Measurements from ENCODE around the gene SLC25A23.

Gene SLC25A23

GRCh38 chr19:6491802-6492592 lies 32.4 kb upstream of the SLC25A23 start:
- H3K4me1 ChIP-seq (ENCODE audit: control insufficient read depth, insufficient read depth, low read length): no peaks in the 10 kb centered on the region
- H3K9ac ChIP-seq (ENCODE audit: low read length): no peak overlapping the region
- no peaks in the 10 kb centered on the region for H3K27me3 ChIP-seq (ENCODE audit: control insufficient read depth, insufficient read depth, low read length)
- no peaks in the 10 kb centered on the region for H3K9me3 ChIP-seq (ENCODE audit: control insufficient read depth, low read length)
- no peak overlapping the region for H3K4me3 ChIP-seq (ENCODE audit: low read length)
- H3K36me3 ChIP-seq (ENCODE audit: control insufficient read depth, insufficient read depth, low read length): no peaks in the 10 kb centered on the region

GRCh38 chr19:6490134-6490533 lies 30.5 kb upstream of the SLC25A23 start:
- H3K9ac ChIP-seq (ENCODE audit: low read length): no peak overlapping the region
- no peaks in the 10 kb centered on the region for H3K36me3 ChIP-seq (ENCODE audit: control insufficient read depth, insufficient read depth, low read length)
- no peaks in the 10 kb centered on the region for H3K27me3 ChIP-seq (ENCODE audit: control insufficient read depth, insufficient read depth, low read length)
- no peaks in the 10 kb centered on the region for H3K4me1 ChIP-seq (ENCODE audit: control insufficient read depth, insufficient read depth, low read length)
- H3K4me3 ChIP-seq (ENCODE audit: low read length): no peak overlapping the region
- no peaks in the 10 kb centered on the region for H3K9me3 ChIP-seq (ENCODE audit: control insufficient read depth, low read length)

GRCh38 chr19:6489278-6490061 lies 29.9 kb upstream of the SLC25A23 start:
- H3K4me3 ChIP-seq (ENCODE audit: low read length): no peak overlapping the region
- no peaks in the 10 kb centered on the region for H3K36me3 ChIP-seq (ENCODE audit: control insufficient read depth, insufficient read depth, low read length)
- no peaks in the 10 kb centered on the region for H3K27me3 ChIP-seq (ENCODE audit: control insufficient read depth, insufficient read depth, low read length)
- H3K4me1 ChIP-seq (ENCODE audit: control insufficient read depth, insufficient read depth, low read length): no peaks in the 10 kb centered on the region
- no peaks in the 10 kb centered on the region for H3K9me3 ChIP-seq (ENCODE audit: control insufficient read depth, low read length)
- H3K9ac ChIP-seq (ENCODE audit: low read length): no peak overlapping the region

GRCh38 chr19:6484831-6485230 lies 25.2 kb upstream of the SLC25A23 start:
- Histone ChIP-seq H3K9ac (ENCODE audit: low read length) (no peak overlapping the region), H3K9me3 (ENCODE audit: control insufficient read depth, low read length) (no peaks in the 10 kb centered on the region), H3K27me3 (ENCODE audit: control insufficient read depth, insufficient read depth, low read length) (no peaks in the 10 kb centered on the region), H3K4me3 (ENCODE audit: low read length) (no peak overlapping the region), H3K36me3 (ENCODE audit: control insufficient read depth, insufficient read depth, low read length) (no peaks in the 10 kb centered on the region), H3K4me1 (ENCODE audit: control insufficient read depth, insufficient read depth, low read length) (no peaks in the 10 kb centered on the region)

GRCh38 chr19:6484230-6484629 lies 24.6 kb upstream of the SLC25A23 start:
- Histone ChIP-seq H3K27me3 (ENCODE audit: control insufficient read depth, insufficient read depth, low read length) (peaks cover 1% of the 10 kb centered on the region), H3K36me3 (ENCODE audit: control insufficient read depth, insufficient read depth, low read length) (no peaks in the 10 kb centered on the region), H3K4me3 (ENCODE audit: low read length) (no peak overlapping the region), H3K4me1 (ENCODE audit: control insufficient read depth, insufficient read depth, low read length) (no peaks in the 10 kb centered on the region), H3K9me3 (ENCODE audit: control insufficient read depth, low read length) (no peaks in the 10 kb centered on the region), H3K9ac (ENCODE audit: low read length) (no peak overlapping the region)

- no peaks in the 10 kb centered on the region for H3K4me1 ChIP-seq (ENCODE audit: control insufficient read depth, insufficient read depth, low read length)
- H3K27me3 ChIP-seq (ENCODE audit: control insufficient read depth, insufficient read depth, low read length): peaks cover 3% of the 10 kb centered on the region
- H3K9me3 ChIP-seq (ENCODE audit: control insufficient read depth, low read length): no peaks in the 10 kb centered on the region
- no peak overlapping the region for H3K9ac ChIP-seq (ENCODE audit: low read length)
- H3K4me3 ChIP-seq (ENCODE audit: low read length): no peak overlapping the region
- no peaks in the 10 kb centered on the region for H3K36me3 ChIP-seq (ENCODE audit: control insufficient read depth, insufficient read depth, low read length)
Measured at GRCh38 chr19:6483235-6483634, 23.6 kb upstream of the SLC25A23 start.

GRCh38 chr19:6482343-6482686 lies 22.7 kb upstream of the SLC25A23 start:
- Histone ChIP-seq H3K9ac (ENCODE audit: low read length) (no peak overlapping the region), H3K4me1 (ENCODE audit: control insufficient read depth, insufficient read depth, low read length) (no peaks in the 10 kb centered on the region), H3K4me3 (ENCODE audit: low read length) (no peak overlapping the region), H3K27me3 (ENCODE audit: control insufficient read depth, insufficient read depth, low read length) (peaks cover 3% of the 10 kb centered on the region), H3K9me3 (ENCODE audit: control insufficient read depth, low read length) (no peaks in the 10 kb centered on the region), H3K36me3 (ENCODE audit: control insufficient read depth, insufficient read depth, low read length) (no peaks in the 10 kb centered on the region)

GRCh38 chr19:6481541-6482342 lies 22.1 kb upstream of the SLC25A23 start, which contains the start of gene DENND1C:
Gene DENND1C, minus strand, starts transcription at chr19:6481787. Its CDS starts 92 bp downstream, at chr19:6481695.
- Histone ChIP-seq H3K9me3 (ENCODE audit: control insufficient read depth, low read length) (no peaks in the 10 kb centered on the region), H3K27me3 (ENCODE audit: control insufficient read depth, insufficient read depth, low read length) (peaks cover 8% of the 10 kb centered on the region), H3K4me3 (ENCODE audit: low read length) (no peak within 1 kb of the TSS), H3K36me3 (ENCODE audit: control insufficient read depth, insufficient read depth, low read length) (no peaks in the 10 kb centered on the region), H3K9ac (ENCODE audit: low read length) (peak within 1 kb of the TSS; percentile 33), H3K4me1 (ENCODE audit: control insufficient read depth, insufficient read depth, low read length) (peaks cover 4% of the 10 kb centered on the region)

- peak overlapping the region; percentile 33 for H3K9ac ChIP-seq (ENCODE audit: low read length)
Measured at GRCh38 chr19:6480848-6481415, 21.3 kb upstream of the SLC25A23 start.

GRCh38 chr19:6479836-6480398 lies 20.3 kb upstream of the SLC25A23 start:
- Histone ChIP-seq H3K4me3 (ENCODE audit: low read length) (no peak overlapping the region), H3K27me3 (ENCODE audit: control insufficient read depth, insufficient read depth, low read length) (peaks cover 18% of the 10 kb centered on the region), H3K9me3 (ENCODE audit: control insufficient read depth, low read length) (no peaks in the 10 kb centered on the region), H3K4me1 (ENCODE audit: control insufficient read depth, insufficient read depth, low read length) (peaks cover 5% of the 10 kb centered on the region), H3K36me3 (ENCODE audit: control insufficient read depth, insufficient read depth, low read length) (no peaks in the 10 kb centered on the region), H3K9ac (ENCODE audit: low read length) (no peak overlapping the region)

More at GRCh38 chr19:6480848-6481415, 21.3 kb upstream of the SLC25A23 start:
- Histone ChIP-seq H3K9me3 (ENCODE audit: control insufficient read depth, low read length) (no peaks in the 10 kb centered on the region), H3K4me1 (ENCODE audit: control insufficient read depth, insufficient read depth, low read length) (peaks cover 5% of the 10 kb centered on the region), H3K36me3 (ENCODE audit: control insufficient read depth, insufficient read depth, low read length) (no peaks in the 10 kb centered on the region), H3K4me3 (ENCODE audit: low read length) (no peak overlapping the region), H3K27me3 (ENCODE audit: control insufficient read depth, insufficient read depth, low read length) (peaks cover 10% of the 10 kb centered on the region)

GRCh38 chr19:6478815-6479214 lies 19.2 kb upstream of the SLC25A23 start:
- no peaks in the 10 kb centered on the region for H3K9me3 ChIP-seq (ENCODE audit: control insufficient read depth, low read length)
- no peak overlapping the region for H3K9ac ChIP-seq (ENCODE audit: low read length)
- H3K4me1 ChIP-seq (ENCODE audit: control insufficient read depth, insufficient read depth, low read length): peaks cover 5% of the 10 kb centered on the region
- H3K27me3 ChIP-seq (ENCODE audit: control insufficient read depth, insufficient read depth, low read length): peaks cover 18% of the 10 kb centered on the region
- no peak overlapping the region for H3K4me3 ChIP-seq (ENCODE audit: low read length)
- H3K36me3 ChIP-seq (ENCODE audit: control insufficient read depth, insufficient read depth, low read length): no peaks in the 10 kb centered on the region
